ENCODE measurements around the gene GOLGA6L26. TPM values are rescaled to one million over a fixed set of nuclear protein-coding genes. Genes with fewer than 3 reads are reported as not detected.
"Not testable (repeated sequence)": the region's sequence is repeated elsewhere in the genome, so short reads cannot be mapped to it uniquely, and the experiment has no call there.

The GOLGA6L26 gene
- total and polyA plus RNA-seq, 2 donors (not counting 1 experiment from before 2014, with no cell fraction given): not detected

DNA sequence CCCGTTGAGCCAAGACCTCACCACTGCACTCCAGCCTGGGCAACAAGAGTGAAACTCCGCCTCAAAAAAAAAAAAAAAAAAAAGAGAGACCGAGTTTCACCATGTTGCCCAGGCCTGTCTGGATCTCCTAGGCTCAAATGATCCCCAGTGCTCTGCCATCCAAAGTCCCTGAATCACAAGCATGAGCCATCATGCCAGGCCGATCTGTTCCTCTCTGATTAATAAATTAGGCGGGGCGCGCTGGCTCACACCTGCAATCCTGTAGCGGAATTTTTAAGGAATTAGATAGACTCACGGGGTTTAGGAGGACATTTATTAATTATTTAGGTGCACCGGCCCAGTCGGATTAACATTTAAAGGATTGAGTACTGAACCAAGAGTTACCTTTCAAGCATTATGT is 40.2 kb upstream of the GOLGA6L26 start:
- H3K9me3 Mint-ChIP-seq (ENCODE audit: insufficient read depth); H3K4me3 Mint-ChIP-seq; H3K9me3 ChIP-seq (ENCODE audit: control extremely low read depth in 1 of 3, control insufficient read depth in 2 of 3, insufficient read depth in 1 of 3, low read length in 2 of 3); intact Hi-C loops (cut with micrococcal nuclease); H3K27ac ChIP-seq (ENCODE audit: low read length in 2 of 2); H3K4me2 ChIP-seq (replicated peaks; ENCODE audit: low read depth, low read length, poor library complexity, severe bottlenecking); DNase-seq; H3K4me3 ChIP-seq (ENCODE audit: control extremely low read depth in 1 of 5, extremely low read depth in 1 of 5, insufficient read depth in 1 of 5, low read depth in 2 of 5, low read length in 4 of 5); H3K36me3 ChIP-seq (replicated peaks in 1 of 2; ENCODE audit: control extremely low read depth in 1 of 2, control insufficient read depth in 1 of 2, extremely low read depth in 1 of 2, insufficient read depth in 2 of 2, low read length in 1 of 2); H2AFZ ChIP-seq (ENCODE audit: insufficient read depth, low read depth, low read length, poor library complexity, severe bottlenecking); H3K9ac ChIP-seq (ENCODE audit: low read length); H4K20me1 ChIP-seq (ENCODE audit: control insufficient read depth, insufficient read depth, low read length, poor library complexity, severe bottlenecking); H3K4me1 ChIP-seq (ENCODE audit: control insufficient read depth in 2 of 2, insufficient read depth in 2 of 2, low read length in 2 of 2); ATAC-seq (ENCODE audit: low read depth); CTCF ChIA-PET; POLR2A ChIA-PET; H3K27me3 Mint-ChIP-seq; H3K4me1 Mint-ChIP-seq; H3K79me2 ChIP-seq (ENCODE audit: control insufficient read depth, insufficient read depth, low read length); H3K27me3 ChIP-seq (replicated peaks in 1 of 4; ENCODE audit: control extremely low read depth in 1 of 4, control insufficient read depth in 3 of 4, insufficient read depth in 4 of 4, low read length in 3 of 4); H3K27ac Mint-ChIP-seq: not testable (repeated sequence)
- WGBS (ENCODE audit: insufficient coverage): 90% methylated on average over 2 of the region's 11 CpGs

- POLR2A ChIA-PET; H3K4me1 ChIP-seq (ENCODE audit: control insufficient read depth in 2 of 2, insufficient read depth in 2 of 2, low read length in 2 of 2); H3K79me2 ChIP-seq (ENCODE audit: control insufficient read depth, insufficient read depth, low read length); H3K27me3 Mint-ChIP-seq; H3K4me1 Mint-ChIP-seq; ATAC-seq (ENCODE audit: low read depth); H3K27me3 ChIP-seq (replicated peaks in 1 of 4; ENCODE audit: control extremely low read depth in 1 of 4, control insufficient read depth in 3 of 4, insufficient read depth in 4 of 4, low read length in 3 of 4); H3K9ac ChIP-seq (ENCODE audit: low read length); H3K27ac Mint-ChIP-seq; H3K27ac ChIP-seq (ENCODE audit: low read length in 2 of 2); H3K9me3 ChIP-seq (ENCODE audit: control extremely low read depth in 1 of 3, control insufficient read depth in 2 of 3, insufficient read depth in 1 of 3, low read length in 2 of 3); intact Hi-C loops (cut with micrococcal nuclease); CTCF ChIA-PET; H3K4me3 ChIP-seq (ENCODE audit: control extremely low read depth in 1 of 5, extremely low read depth in 1 of 5, insufficient read depth in 1 of 5, low read depth in 2 of 5, low read length in 4 of 5); H3K36me3 ChIP-seq (replicated peaks in 1 of 2; ENCODE audit: control extremely low read depth in 1 of 2, control insufficient read depth in 1 of 2, extremely low read depth in 1 of 2, insufficient read depth in 2 of 2, low read length in 1 of 2); H4K20me1 ChIP-seq (ENCODE audit: control insufficient read depth, insufficient read depth, low read length, poor library complexity, severe bottlenecking); H3K4me3 Mint-ChIP-seq; H2AFZ ChIP-seq (ENCODE audit: insufficient read depth, low read depth, low read length, poor library complexity, severe bottlenecking); H3K4me2 ChIP-seq (replicated peaks; ENCODE audit: low read depth, low read length, poor library complexity, severe bottlenecking); H3K9me3 Mint-ChIP-seq (ENCODE audit: insufficient read depth); DNase-seq: not testable (repeated sequence)
- WGBS (ENCODE audit: insufficient coverage): 97% methylated on average over 39 of the region's 40 CpGs
Observed at GRCh38 chr15:23372891-23373600, 39.0 kb upstream of the GOLGA6L26 start.

Data from B cell (primary cell).